Endometrial microvascular endothelial cells (primary cell): ENCODE measurements around the gene PRRC2C. TPM values are rescaled to one million over a fixed set of nuclear protein-coding genes. Genes with fewer than 3 reads are reported as not detected.
"Not testable (repeated sequence)": the region's sequence is repeated elsewhere in the genome, so short reads cannot be mapped to it uniquely, and the experiment has no call there.

Experiments
- in situ Hi-C: cut with HindIII; loops from 2 replicates; pipeline ENCODE4 v1.10.0; 2017; ENCODE audit warnings: low sequenced_read_pairs, low pct_unique_long_range_greater_than_20kb; ENCODE audit errors: inconsistent ontology term
- total RNA-seq: library from RNA; depleted of rRNA; stranded (reverse); fragments of >200 nt; gene quantifications from one replicate; pipeline ENCODE4 v1.2.3, GENCODE V29; 2015; ENCODE audit errors: inconsistent ontology term

The PRRC2C gene
- total RNA-seq, 1 donor from 2014 or later, result 50.5 TPM

GRCh38 chr1:171494076-171494475 is 8.7 kb downstream of the PRRC2C start:
- in situ Hi-C loops, result no loop called here

DNA sequence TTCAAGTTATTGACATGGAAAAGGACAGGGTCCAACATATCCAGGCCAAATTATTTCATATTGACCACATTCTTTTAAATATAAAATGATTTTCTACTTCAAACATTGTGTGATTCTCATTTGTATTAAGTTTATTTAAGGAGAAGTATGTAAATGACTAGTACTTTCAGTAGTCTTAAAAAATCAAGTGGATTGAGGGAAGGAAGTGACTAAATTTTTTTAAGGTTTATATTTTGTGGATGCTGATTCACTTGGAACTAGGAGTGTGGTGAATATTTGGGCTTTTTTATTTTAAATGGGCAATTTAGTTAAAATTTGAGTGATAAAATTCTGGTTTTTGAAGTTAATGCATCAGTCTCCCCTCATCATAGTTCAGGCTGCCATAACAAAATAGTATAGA is 10.1 kb downstream of the PRRC2C start:
- in situ Hi-C loops, result no loop called here

DNA sequence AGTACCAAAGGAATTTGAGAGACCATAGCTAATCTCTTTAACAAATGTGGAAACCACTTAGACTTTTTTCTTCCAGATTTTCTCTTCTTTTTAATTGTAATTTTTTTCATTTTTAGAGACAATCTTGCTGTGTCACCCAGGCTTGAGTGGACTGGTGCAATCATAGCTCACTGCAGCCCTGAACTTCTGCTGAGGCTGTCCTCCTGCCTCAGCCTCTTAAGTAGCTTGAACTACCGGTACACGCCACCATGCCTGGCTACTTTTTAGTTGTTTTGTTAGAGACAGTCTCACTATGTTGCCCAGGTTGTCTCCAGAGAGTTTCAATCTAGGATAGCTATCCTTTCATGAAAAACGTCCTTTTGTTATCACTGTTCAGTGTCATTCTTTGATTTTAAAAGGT is 15.0 kb downstream of the PRRC2C start:
- in situ Hi-C loops, result no loop called here

DNA sequence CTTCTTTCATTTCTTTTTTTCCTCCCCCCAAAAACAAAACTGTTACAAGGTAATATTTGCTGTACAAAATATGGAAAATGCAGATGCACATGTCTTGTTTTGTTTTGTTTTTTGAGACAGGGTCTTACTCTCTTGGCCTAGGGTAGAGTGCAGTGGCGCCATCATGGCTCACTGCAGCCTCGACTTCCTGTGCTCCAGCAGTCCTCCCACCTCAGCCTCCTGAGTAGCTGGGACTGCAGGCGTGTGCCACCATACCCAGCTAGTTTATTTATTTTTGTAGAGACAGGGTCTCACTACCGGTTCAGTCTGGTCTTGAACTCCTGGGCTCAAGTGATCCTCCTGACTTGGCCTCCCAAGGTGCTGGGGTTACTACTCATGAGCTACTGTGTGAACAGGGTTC is 15.5 kb downstream of the PRRC2C start:
- in situ Hi-C loops, result no loop called here

DNA sequence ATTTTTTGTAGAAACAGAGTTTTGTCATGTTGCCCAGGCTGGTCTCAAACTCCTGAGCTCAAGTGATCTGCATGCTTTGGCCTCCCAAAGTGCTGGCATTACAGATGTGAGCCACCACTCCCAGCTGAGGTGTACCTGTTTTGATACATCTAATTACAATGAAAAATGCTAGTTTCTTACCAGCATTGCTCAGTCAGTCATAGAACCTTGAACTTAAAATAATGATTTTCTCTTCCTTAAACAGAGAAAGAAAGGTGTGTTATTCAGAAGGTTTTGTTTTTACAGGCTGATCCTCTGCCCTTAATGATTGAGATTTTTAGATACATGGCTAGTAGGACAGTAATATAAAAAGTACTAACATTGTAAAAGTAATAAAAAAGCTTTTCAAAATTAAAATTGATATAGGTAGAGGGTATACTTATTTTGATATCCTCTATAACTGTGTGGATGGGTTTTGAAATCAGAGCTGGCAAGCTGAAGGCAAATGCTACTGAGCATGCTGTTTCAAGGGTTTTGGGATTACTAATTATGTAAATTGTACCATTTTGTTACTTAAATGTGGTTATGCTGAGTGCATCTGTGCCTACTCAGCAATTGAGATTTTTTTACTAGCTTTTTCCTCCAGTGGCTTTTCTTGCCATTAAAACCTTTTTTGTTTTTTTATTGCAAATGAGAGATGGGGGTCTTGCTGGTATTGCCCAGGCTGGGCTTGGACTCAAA is 16.1 kb downstream of the PRRC2C start:
- in situ Hi-C loops, result no loop called here

- in situ Hi-C loops, result no loop called here
These were observed 21.4 kb downstream of the PRRC2C start for GRCh38 chr1:171506525-171507304.

DNA sequence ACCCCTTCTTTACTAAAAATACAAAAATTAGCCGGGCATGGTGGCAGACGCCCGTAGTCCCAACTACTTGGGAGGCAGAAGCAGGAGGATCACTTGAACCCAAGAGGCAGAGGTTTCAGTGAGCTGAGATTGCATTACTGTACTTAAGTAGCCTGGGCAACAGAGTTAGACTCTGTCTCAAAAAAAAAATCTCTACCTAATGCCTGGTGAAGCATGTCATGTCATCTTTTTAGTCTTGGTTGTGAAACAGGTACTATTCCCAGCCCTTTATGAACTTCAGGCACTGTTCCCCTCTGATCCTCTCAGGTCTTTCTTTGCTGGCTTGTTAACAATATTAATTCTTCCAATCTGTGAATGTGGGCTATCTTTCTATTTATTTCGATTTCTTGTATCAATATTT is 22.1 kb downstream of the PRRC2C start:
- in situ Hi-C loops, result no loop called here

DNA sequence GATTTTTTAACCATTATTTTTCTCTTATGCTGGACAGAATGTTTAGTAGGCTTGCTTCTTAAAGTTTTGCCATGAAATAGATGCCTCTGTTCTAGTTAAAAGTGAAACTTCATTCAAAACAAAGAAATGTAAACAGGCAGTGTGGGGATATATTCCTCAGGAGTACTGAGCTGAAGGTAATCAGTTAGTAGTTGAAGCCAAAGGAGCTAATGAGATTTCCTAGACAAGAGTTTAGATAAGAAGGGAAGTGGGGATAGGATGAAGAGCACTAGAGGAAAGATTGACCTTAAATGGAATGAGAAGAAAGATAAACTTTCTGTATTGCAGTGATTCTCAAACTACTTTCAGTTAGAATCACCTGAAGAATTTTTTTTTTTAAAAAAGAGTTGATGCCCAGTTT is 23.9 kb downstream of the PRRC2C start:
- in situ Hi-C loops, result no loop called here

DNA sequence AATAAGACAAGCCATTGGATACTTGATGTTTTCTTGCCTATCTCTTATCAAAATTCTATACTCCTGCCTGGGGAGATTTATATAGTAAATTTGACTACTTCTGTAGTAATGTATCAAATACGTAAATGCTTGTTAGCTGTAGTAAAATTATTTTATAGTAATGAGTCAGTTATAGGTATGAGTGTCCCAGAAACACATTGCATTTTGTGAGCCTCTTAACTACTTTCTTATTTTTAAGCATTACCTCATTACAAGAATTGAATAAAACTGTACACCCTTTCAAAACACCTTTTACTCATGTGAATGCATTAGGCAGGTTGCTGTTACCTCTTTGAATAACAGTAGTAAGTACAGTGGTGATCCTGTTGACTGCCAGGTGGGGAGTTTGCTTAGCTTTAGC is 28.4 kb downstream of the PRRC2C start:
- in situ Hi-C loops, result no loop called here

DNA sequence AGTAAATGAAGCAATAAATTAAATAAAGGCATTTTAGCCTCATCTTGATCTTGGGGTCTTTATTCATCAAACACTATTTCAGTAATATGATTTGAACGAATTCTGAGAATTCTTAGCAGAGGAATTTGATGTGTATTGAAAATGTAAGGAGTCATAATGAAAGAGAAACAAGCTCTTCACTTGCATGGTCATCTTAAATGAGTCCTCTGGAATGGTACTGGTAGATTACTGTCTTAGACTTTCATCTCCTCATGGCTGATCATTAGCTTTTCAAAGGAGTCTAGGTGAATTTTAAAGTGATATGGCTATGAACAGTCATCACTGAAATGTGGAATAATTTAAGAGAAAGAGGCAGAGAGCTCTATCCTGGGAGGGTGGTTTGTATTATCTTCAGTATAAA is 30.0 kb downstream of the PRRC2C start:
- in situ Hi-C loops, result no loop called here

GRCh38 chr1:171515741-171516140 is 30.4 kb downstream of the PRRC2C start:
- in situ Hi-C loops, result no loop called here

DNA sequence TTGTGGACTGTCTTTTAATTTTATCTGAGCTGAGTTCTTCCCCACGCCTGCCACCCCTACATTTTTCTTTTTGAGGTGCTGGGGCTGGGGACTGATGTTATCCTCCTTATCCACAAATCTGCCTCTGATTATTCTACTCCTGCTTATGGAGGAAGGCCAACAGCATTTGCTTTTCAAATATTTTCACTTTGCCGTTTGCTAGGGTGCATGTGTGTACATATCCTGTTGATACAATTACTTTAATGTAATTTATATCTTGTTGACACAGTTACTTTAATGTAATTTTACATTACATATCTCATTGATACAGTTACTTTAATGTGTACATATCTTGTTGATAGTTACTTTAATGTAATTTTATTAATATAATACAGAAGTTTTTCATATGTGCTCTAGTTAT is 36.2 kb downstream of the PRRC2C start:
- in situ Hi-C loops, result no loop called here

GRCh38 chr1:171530676-171531075 is 45.3 kb downstream of the PRRC2C start:
- in situ Hi-C loops, result no loop called here

GRCh38 chr1:171532520-171532919 is 47.2 kb downstream of the PRRC2C start:
- in situ Hi-C loops, result no loop called here

DNA sequence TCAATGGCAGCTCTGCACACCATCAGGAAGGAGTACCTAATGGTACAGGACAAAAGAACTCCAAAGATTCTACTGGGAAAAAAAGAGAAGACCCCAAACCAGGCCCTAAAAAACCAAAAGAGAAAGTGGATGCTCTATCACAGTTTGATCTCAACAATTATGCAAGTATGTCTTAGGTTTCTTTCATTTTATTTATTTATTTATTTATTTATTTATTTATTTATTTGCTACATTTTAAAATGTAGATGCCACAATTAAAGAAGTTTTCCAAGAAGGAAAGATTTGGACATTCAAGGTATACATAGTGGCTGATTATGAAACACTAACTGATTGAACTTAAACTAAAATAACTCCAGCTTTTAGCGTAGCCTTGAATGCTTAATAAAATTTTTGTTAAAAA is 60.2 kb downstream of the PRRC2C start:
- in situ Hi-C loops, result no loop called here

GRCh38 chr1:171550050-171550449 is 64.7 kb downstream of the PRRC2C start:
- in situ Hi-C loops, result no loop called here

GRCh38 chr1:171550598-171551100 is 65.3 kb downstream of the PRRC2C start:
- in situ Hi-C loops, result not testable (repeated sequence)

- in situ Hi-C loops, result not testable (repeated sequence)
These were observed 68.6 kb downstream of the PRRC2C start for GRCh38 chr1:171553960-171554359.

GRCh38 chr1:171563675-171564074 is 78.3 kb downstream of the PRRC2C start:
- in situ Hi-C loops, result no loop called here

DNA sequence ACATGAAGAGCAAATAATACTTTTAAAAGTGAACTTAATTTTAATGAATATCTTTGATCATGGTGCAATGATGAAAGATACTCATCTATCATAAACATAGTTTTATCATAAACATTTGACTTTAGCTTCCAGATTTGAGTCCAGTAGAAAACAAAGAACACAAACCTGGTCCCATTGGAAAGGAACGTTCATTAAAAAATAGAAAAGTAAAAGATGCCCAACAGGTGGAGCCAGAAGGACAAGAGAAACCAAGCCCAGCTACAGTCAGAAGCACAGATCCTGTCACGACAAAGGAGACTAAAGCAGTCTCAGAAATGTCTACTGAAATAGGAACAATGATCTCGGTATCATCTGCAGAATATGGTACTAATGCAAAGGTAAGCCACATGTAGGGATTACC is 81.1 kb downstream of the PRRC2C start:
- in situ Hi-C loops, result no loop called here
